Activated naive CD4-positive, alpha-beta T cell treated with anti-CD3 and anti-CD28 coated beads for 36 hours (primary cell): Measurements from ENCODE around the gene MS4A4A. TPM values are rescaled to one million over a fixed set of nuclear protein-coding genes. Genes with fewer than 3 reads are reported as not detected.
"Not testable (repeated sequence)": the region's sequence is repeated elsewhere in the genome, so short reads cannot be mapped to it uniquely, and the experiment has no call there.

ENCODE experiments used
- CTCF ChIA-PET: fragments of 350-600 bp; sonication (Branson Sonifier 250); formaldehyde crosslinking; loops from one replicate; lab custom pipeline; 2021; ENCODE audit warnings: antibody characterized with exemption; lab: Charles Lee
- DNase-seq: peaks from one replicate; pipeline ENCODE4 v3.0.0-alpha.2; 2020
- H3K27ac Mint-ChIP-seq: one replicate; pipeline ENCODE4 v1.8.0; 2021; ENCODE audit warnings: mild to moderate bottlenecking, mixed read lengths
- H3K27me3 Mint-ChIP-seq: one replicate; pipeline ENCODE4 v1.8.0; 2021; ENCODE audit warnings: low read depth, mixed read lengths
- H3K36me3 Mint-ChIP-seq: one replicate; pipeline ENCODE4 v1.8.0; 2021; ENCODE audit warnings: low read depth, mixed read lengths
- H3K4me1 Mint-ChIP-seq: one replicate; pipeline ENCODE4 v1.8.0; 2021; ENCODE audit warnings: low read depth, mixed read lengths
- H3K4me3 Mint-ChIP-seq: one replicate; pipeline ENCODE4 v1.8.0; 2021; ENCODE audit warnings: mild to moderate bottlenecking, moderate library complexity, mixed read lengths
- H3K9me3 Mint-ChIP-seq: one replicate; pipeline ENCODE4 v1.8.0; 2021; ENCODE audit warnings: mixed read lengths
- intact Hi-C: fragments of 100-400 bp; cut with micrococcal nuclease; formaldehyde crosslinking; loops from one replicate; pipeline ENCODE4 v1.15.1; 2023
- total RNA-seq, 2 experiments: library from RNA; stranded (reverse); gene quantifications; one replicate each; pipeline ENCODE4 v1.2.3, GENCODE V29; 2021

The MS4A4A gene
- total RNA-seq, 2 experiments from 2014 or later: not detected

DNA sequence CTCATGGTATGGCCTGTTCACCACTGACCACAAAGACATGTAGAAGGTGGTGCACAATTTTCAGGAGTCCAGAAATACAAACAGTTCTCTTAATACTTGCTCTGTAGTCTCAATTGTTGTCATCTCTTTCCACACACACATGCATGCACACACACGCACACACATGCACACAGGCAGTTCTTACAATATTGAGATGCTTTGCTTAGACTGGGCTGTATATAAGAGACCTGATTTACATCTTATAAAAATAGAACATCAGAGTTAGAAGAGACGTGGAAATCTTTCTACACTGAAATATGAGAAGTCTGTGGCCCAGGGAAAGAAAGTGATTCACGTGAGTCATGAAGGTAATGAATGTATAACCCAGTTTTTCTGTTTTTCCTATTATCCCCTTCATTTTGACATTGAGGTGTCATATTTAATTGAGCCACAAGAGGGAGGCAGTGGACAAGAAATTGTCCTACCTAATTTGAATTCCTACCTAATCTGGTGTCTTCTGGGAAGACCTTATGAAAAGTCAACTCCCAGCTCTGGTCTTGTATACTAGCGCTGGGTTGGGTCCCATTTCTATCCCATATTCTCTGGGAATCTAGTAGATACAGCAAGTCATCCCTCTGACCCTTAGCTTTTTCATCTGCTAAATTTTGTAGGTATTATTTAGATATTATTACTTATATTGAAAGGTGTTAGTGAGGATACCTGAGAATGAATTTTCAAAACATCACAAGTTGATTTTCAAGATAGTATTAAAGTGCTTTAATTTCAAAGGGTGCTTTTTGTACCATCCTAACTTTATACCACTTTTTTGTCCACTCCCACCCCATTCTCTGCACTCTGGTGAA lies 14.9 kb upstream of the MS4A4A start:
- intact Hi-C loops: loop anchor here (1.0 to 5.0 kb wide), 6 partner anchors 80 to 491 kb away; partner anchors contain the start of gene MS4A15
- peak; percentile 27 for DNase-seq
- CTCF ChIA-PET: interaction anchor here (0.5 to 2.0 kb wide), 18 partner anchors 10 to 497 kb away, joined by 3 to 13 read pairs (median 3); no protein-coding TSS in a partner anchor
- Mint-ChIP-seq H3K4me3 (no peak overlapping the region), H3K27ac (no peak overlapping the region), H3K4me1 (no peaks in the 10 kb centered on the region), H3K9me3 (peaks cover 4% of the 10 kb centered on the region), H3K27me3 (peaks cover 8% of the 10 kb centered on the region), H3K36me3 (no peaks in the 10 kb centered on the region)

- Mint-ChIP-seq H3K27me3 (peaks cover 34% of the 10 kb centered on the region), H3K36me3 (no peaks in the 10 kb centered on the region), H3K27ac (no peak overlapping the region), H3K9me3 (no peaks in the 10 kb centered on the region), H3K4me3 (no peak overlapping the region), H3K4me1 (no peaks in the 10 kb centered on the region)
- CTCF ChIA-PET: interaction anchor here (1.2 to 1.3 kb wide), 2 partner anchors 8 to 10 kb away, joined by 3 read pairs; no protein-coding TSS in a partner anchor
- intact Hi-C loops: no loop called here
- DNase-seq: no peak
Measured at GRCh38 chr11:60274416-60274815, 6.0 kb upstream of the MS4A4A start.

DNA sequence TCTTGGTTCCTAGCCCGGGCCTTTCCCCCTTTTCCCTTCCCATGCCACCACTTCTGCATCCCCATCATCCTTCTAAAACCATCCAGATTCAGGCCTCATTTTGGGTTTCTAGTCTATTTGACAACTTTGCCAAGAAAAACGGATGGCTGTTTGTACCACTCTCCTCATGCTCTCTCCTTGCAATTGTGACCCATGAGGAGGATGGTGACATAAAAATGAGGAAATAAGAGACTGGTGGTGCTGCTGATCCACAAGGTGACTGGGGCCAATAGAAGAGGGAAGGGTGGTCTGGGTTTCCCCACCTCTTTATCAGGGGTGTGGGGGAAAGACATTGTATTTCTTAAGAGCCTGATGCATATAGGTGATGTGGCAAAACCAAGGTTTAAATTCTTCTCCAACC lies 1.0 kb downstream of the MS4A4A start:
- Mint-ChIP-seq H3K4me3 (no peak overlapping the region), H3K27ac (no peak overlapping the region), H3K9me3 (no peaks in the 10 kb centered on the region), H3K4me1 (no peaks in the 10 kb centered on the region), H3K36me3 (no peaks in the 10 kb centered on the region), H3K27me3 (peaks cover 13% of the 10 kb centered on the region)
- CTCF ChIA-PET: no interaction called here
- intact Hi-C loops: no loop called here
- DNase-seq: no peak

DNA sequence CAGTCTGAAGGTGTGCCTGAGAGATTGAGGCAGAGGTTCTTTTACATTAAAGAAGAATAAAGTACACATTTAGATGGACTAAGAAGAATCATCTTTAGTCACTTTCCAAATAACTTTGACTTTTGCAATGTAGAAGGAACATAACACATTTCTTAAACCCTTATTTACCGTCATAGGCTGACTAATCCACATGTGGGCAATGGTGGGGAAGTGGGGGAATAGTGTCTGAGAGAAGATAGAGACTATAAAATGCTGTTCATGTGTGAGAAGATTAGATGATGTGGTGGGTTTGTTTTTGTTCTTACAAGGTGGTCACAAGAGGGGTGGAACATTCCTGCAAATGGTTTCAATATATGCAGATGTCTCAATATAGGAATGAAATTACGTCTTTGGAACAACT lies 1.8 kb downstream of the MS4A4A start:
- Mint-ChIP-seq H3K27ac (no peak overlapping the region), H3K36me3 (no peaks in the 10 kb centered on the region), H3K27me3 (peaks cover 10% of the 10 kb centered on the region), H3K9me3 (no peaks in the 10 kb centered on the region), H3K4me3 (no peak overlapping the region), H3K4me1 (no peaks in the 10 kb centered on the region)
- DNase-seq: no peak
- CTCF ChIA-PET: no interaction called here
- intact Hi-C loops: no loop called here

- H3K4me1 Mint-ChIP-seq, H3K27ac Mint-ChIP-seq, DNase-seq, intact Hi-C loops, H3K9me3 Mint-ChIP-seq, H3K27me3 Mint-ChIP-seq, H3K36me3 Mint-ChIP-seq, H3K4me3 Mint-ChIP-seq: not testable (repeated sequence)
- CTCF ChIA-PET: interaction anchor here (0.6 kb wide), 1 partner anchor 705 kb away, joined by 3 read pairs; no protein-coding TSS in a partner anchor
Measured at GRCh38 chr11:60285411-60286126, 5.1 kb downstream of the MS4A4A start.

DNA sequence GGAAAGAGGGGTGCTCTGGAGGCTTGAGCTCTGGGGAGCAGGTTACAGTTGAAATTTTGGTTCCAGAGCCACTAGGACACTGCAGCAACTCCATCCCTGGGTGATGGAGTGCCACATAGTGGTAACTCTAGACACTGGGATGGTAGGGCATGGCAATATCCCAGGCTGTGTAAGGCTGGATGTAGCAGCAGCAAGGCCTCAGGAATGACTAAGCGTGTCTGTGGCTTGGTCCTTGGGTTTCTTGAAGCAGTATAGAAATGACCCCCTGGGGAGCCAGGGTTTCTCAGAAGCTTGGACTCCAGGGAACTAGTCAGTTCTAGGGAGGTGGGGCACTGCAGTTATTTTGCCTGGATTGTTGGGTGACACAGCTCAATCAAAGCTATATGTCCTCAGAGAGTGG lies 8.1 kb downstream of the MS4A4A start:
- no peaks in the 10 kb centered on the region for H3K36me3 Mint-ChIP-seq
- intact Hi-C loops: no loop called here
- CTCF ChIA-PET: interaction anchor here (1.4 kb wide), 1 partner anchor 24 kb away, joined by 3 read pairs; no protein-coding TSS in a partner anchor
- no peak overlapping the region for H3K27ac Mint-ChIP-seq
- no peaks in the 10 kb centered on the region for H3K4me1 Mint-ChIP-seq
- DNase-seq: no peak
- H3K4me3 Mint-ChIP-seq: no peak overlapping the region
- peaks cover 2% of the 10 kb centered on the region for H3K9me3 Mint-ChIP-seq
- H3K27me3 Mint-ChIP-seq: peaks cover 15% of the 10 kb centered on the region

DNA sequence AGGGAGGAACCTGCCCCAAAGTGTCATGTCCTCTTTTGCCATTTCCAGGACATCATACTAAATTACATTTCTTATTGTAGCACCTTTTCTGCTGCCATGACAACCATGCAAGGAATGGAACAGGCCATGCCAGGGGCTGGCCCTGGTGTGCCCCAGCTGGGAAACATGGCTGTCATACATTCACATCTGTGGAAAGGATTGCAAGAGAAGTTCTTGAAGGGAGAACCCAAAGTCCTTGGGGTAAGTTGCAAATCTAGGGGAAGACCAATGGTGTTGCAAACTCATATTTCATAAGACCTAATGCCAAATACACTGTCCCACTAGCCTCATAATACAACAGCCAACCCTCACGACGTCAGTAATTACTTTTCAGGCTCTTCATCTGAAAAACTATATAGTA lies 11.7 kb downstream of the MS4A4A start:
- Mint-ChIP-seq H3K4me3 (no peak overlapping the region), H3K27me3 (peaks cover 17% of the 10 kb centered on the region), H3K27ac (no peak overlapping the region), H3K36me3 (no peaks in the 10 kb centered on the region), H3K9me3 (peaks cover 2% of the 10 kb centered on the region), H3K4me1 (no peaks in the 10 kb centered on the region)
- CTCF ChIA-PET: no interaction called here
- no peak for DNase-seq
- intact Hi-C loops: no loop called here

- Mint-ChIP-seq H3K27ac (no peak overlapping the region), H3K9me3 (no peaks in the 10 kb centered on the region), H3K36me3 (no peaks in the 10 kb centered on the region), H3K4me1 (no peaks in the 10 kb centered on the region), H3K27me3 (peaks cover 12% of the 10 kb centered on the region), H3K4me3 (no peak overlapping the region)
- no peak for DNase-seq
- CTCF ChIA-PET: no interaction called here
- intact Hi-C loops: no loop called here
Measured at GRCh38 chr11:60301178-60301577, 20.7 kb downstream of the MS4A4A start.

GRCh38 chr11:60301884-60302283 lies 21.4 kb downstream of the MS4A4A start:
- H3K4me1 Mint-ChIP-seq, CTCF ChIA-PET, H3K27ac Mint-ChIP-seq, H3K4me3 Mint-ChIP-seq, H3K9me3 Mint-ChIP-seq, intact Hi-C loops, H3K36me3 Mint-ChIP-seq, DNase-seq: not testable (repeated sequence)
- H3K27me3 Mint-ChIP-seq: peaks cover 12% of the 10 kb centered on the region

DNA sequence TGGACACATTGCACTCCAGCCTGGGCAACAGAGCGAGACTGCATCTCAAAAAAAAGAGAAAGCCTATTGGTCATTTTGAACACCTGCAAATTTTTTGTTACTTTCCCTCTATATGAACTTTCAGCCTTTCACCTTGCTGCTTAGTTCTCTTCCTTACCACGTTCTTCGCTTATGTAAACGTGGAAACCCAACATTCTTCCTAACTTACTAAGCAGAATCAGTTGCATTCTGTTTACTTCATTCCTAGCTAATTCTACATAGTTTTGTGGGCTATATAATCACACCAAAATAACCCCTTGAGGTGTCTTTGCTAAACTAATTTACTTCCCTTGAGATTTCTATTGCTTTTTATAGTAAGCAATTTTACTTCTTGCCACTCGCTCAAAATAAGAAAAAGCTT lies 23.2 kb downstream of the MS4A4A start:
- Mint-ChIP-seq H3K27me3 (peaks cover 11% of the 10 kb centered on the region), H3K4me1 (peaks cover 4% of the 10 kb centered on the region), H3K27ac (no peak overlapping the region), H3K9me3 (no peaks in the 10 kb centered on the region), H3K36me3 (no peaks in the 10 kb centered on the region), H3K4me3 (no peak overlapping the region)
- CTCF ChIA-PET: no interaction called here
- intact Hi-C loops: no loop called here
- no peak for DNase-seq

DNA sequence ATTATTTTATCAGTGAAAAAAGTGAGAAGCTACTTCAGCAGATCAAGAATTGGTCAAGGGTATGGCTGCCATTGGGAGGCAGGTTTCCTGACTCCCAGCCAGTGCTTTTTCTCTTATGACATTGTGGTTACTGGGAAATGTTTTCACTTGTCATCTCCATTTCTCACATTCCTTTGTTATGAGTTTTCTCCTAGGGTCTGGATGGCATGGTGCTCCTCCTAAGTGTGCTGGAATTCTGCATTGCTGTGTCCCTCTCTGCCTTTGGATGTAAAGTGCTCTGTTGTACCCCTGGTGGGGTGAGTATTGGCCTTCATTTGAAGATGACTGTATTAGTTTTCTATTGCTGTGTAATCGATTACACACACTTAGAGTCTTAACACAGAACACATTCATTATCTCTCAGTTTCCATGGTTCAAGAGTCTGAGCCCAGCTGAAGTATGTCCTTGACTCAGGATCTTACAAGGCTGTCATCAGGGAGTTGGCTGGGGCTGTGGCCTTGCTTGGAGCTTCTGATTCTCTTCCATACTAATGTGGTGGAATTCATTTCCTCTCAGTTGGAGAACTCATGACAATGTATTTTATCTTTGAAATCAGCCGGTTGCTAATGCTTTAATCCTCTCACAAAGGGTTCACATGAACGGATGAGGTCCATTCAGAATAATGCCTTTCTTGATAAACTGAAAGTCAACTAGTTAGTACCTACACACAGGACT lies 25.6 kb downstream of the MS4A4A start:
- CTCF ChIA-PET: no interaction called here
- H3K27me3 Mint-ChIP-seq: peaks cover 11% of the 10 kb centered on the region
- DNase-seq: no peak
- no peak overlapping the region for H3K4me3 Mint-ChIP-seq
- H3K27ac Mint-ChIP-seq: no peak overlapping the region
- intact Hi-C loops: loop anchor here (5.0 kb wide), 1 partner anchor 99 kb away; no protein-coding TSS in a partner anchor
- peaks cover 4% of the 10 kb centered on the region for H3K4me1 Mint-ChIP-seq
- no peaks in the 10 kb centered on the region for H3K36me3 Mint-ChIP-seq
- no peaks in the 10 kb centered on the region for H3K9me3 Mint-ChIP-seq
